Keratinocyte (primary cell): ENCODE results near the gene DSCAM.

Source experiments
- EZH2 ChIP-seq: IDR thresholded peaks from one replicate; pipeline ENCODE4 v1.6.1; 2012; ENCODE audit warnings: inconsistent platforms, mild to moderate bottlenecking, low read length, moderate library complexity
- TF ChIP-seq, protein P1 (sequence below), 3 experiments: IDR thresholded peaks in 1 of 3; conservative IDR thresholded peaks in 1 of 3; optimal IDR thresholded peaks in 1 of 3; 2 replicates in 2 of 3; 3 replicates in 1 of 3; pipeline versions ENCODE3 to v1.5.1; 2011; ENCODE audit warnings: low read length in 3 of 3, mild to moderate bottlenecking in 3 of 3, moderate library complexity in 2 of 3, control low read depth in 1 of 3, inconsistent platforms in 1 of 3; ENCODE audit not compliant: insufficient read depth in 2 of 3; ENCODE audit errors: extremely low read depth in 1 of 3

DNA sequence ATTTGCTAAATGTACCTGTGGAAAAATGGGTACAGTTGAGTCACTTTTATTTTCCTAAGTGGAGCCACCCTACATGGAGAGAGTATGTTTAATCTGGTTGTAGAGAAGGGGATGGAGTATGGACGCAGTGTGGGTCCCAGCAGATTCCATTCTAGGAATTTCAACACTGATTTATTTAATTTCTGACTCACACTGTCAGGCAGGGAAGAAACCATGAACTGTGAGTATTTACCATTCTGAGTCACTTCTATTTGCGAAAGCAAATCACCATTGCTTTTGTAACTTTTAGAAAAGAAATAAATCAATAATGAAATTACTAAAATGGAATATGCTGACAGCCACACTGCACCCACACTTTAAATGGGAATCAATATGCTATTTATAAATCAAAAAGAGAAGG is 339.0 kb downstream of the DSCAM start:
- TF ChIP-seq, protein P1, sequence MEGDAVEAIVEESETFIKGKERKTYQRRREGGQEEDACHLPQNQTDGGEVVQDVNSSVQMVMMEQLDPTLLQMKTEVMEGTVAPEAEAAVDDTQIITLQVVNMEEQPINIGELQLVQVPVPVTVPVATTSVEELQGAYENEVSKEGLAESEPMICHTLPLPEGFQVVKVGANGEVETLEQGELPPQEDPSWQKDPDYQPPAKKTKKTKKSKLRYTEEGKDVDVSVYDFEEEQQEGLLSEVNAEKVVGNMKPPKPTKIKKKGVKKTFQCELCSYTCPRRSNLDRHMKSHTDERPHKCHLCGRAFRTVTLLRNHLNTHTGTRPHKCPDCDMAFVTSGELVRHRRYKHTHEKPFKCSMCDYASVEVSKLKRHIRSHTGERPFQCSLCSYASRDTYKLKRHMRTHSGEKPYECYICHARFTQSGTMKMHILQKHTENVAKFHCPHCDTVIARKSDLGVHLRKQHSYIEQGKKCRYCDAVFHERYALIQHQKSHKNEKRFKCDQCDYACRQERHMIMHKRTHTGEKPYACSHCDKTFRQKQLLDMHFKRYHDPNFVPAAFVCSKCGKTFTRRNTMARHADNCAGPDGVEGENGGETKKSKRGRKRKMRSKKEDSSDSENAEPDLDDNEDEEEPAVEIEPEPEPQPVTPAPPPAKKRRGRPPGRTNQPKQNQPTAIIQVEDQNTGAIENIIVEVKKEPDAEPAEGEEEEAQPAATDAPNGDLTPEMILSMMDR (optimal IDR thresholded peaks at IDR 0.05 in 1 of 3, IDR thresholded peaks at IDR 0.05 in 1 of 3, conservative IDR thresholded peaks at IDR 0.05 in 1 of 3; ENCODE audit: extremely low read depth in 1 of 3, insufficient read depth in 2 of 3, low read length in 3 of 3): no peak
- no peak for TF ChIP-seq EZH2
